Muscle layer of duodenum (tissue), 2 donors: ENCODE measurements around the gene PITPNM3.

Experiments used
- H3K27ac ChIP-seq: one replicate; pipeline ENCODE4 v1.7.0; 2013; ENCODE audit warnings: mild to moderate bottlenecking, low read length
- H3K27me3 ChIP-seq: one replicate; pipeline ENCODE4 v1.7.0; 2013; ENCODE audit warnings: low read depth, mild to moderate bottlenecking, control low read depth, low read length
- H3K36me3 ChIP-seq, 2 donors: one replicate each; pipeline ENCODE4 v1.7.0; 2013; ENCODE audit warnings: low read length in 2 of 2, control low read depth in 1 of 2, mild to moderate bottlenecking in 1 of 2; ENCODE audit not compliant: insufficient read depth in 2 of 2, control insufficient read depth in 1 of 2
- H3K4me1 ChIP-seq, 2 donors: one replicate each; pipeline ENCODE4 v1.7.0; 2013; ENCODE audit warnings: low read length in 2 of 2, mild to moderate bottlenecking in 2 of 2, control low read depth in 1 of 2, moderate library complexity in 1 of 2; ENCODE audit not compliant: insufficient read depth in 2 of 2, control insufficient read depth in 1 of 2
- H3K4me3 ChIP-seq, 2 donors: one replicate each; pipeline ENCODE4 v1.7.0; 2013; ENCODE audit warnings: low read length in 2 of 2, low read depth in 1 of 2, mild to moderate bottlenecking in 1 of 2
- H3K9me3 ChIP-seq, 2 donors: one replicate each; pipeline ENCODE4 v1.7.0; 2013; ENCODE audit warnings: low read length in 2 of 2, control low read depth in 1 of 2, mild to moderate bottlenecking in 1 of 2; ENCODE audit not compliant: control insufficient read depth in 1 of 2
- donor health status: healthy.

The PITPNM3 gene

GRCh38 chr17:6402258-6402657, 154.1 kb downstream of the PITPNM3 start:
- Histone ChIP-seq H3K27ac (no peak overlapping the region), H3K4me1 (no peaks in the 10 kb centered on the region)

More at GRCh38 chr17:6402258-6402657, 154.1 kb downstream of the PITPNM3 start:
- H3K27me3 ChIP-seq, result no peaks in the 10 kb centered on the region
- peaks cover 6 to 11% of the 10 kb centered on the region in 2 donors for H3K9me3 ChIP-seq
- H3K4me3 ChIP-seq, result no peak overlapping the region
- H3K36me3 ChIP-seq, result no peaks in the 10 kb centered on the region
